Melanocyte of skin (primary cell): ENCODE results near the gene OOEP. TPM values are rescaled to one million over a fixed set of nuclear protein-coding genes. Genes with fewer than 3 reads are reported as not detected.

Experiments
- small RNA-seq, 2 donors: library from RNA; depleted of rRNA; stranded (forward); fragments of <200 nt; gene quantifications; one replicate each; pipeline ENCODE3, GENCODE V24; 2012
- total RNA-seq, 2 donors: library from RNA; depleted of rRNA; stranded (reverse); fragments of >200 nt; gene quantifications; 2 replicates each; pipeline ENCODE4 v1.2.3, GENCODE V29; 2012

Gene OOEP
- not detected for total RNA-seq

DNA sequence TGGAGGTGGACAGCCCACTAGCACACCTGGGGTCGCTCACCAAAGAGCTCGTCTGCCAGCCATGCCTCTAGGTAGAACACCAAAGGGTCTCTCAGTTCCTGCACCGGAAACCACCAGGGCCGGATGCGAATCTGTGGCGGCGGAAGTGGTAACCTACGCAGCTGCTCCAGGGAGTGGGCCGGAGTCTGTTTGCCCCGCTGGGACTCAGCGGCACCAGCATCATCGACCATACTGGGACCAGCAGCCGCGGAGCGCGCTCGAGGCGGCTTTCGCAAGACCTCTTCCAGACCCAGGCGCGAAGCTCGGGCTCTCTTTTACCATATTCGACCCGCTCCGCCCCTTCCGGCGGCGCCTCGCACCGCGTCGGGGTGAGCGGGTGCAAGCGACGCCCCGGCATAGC is at the start of gene OOEP:
OOEP (minus strand) TSS at position 335 of the 400 bp plus-strand sequence; CDS start at position 230, 105 bp downstream.

DNA sequence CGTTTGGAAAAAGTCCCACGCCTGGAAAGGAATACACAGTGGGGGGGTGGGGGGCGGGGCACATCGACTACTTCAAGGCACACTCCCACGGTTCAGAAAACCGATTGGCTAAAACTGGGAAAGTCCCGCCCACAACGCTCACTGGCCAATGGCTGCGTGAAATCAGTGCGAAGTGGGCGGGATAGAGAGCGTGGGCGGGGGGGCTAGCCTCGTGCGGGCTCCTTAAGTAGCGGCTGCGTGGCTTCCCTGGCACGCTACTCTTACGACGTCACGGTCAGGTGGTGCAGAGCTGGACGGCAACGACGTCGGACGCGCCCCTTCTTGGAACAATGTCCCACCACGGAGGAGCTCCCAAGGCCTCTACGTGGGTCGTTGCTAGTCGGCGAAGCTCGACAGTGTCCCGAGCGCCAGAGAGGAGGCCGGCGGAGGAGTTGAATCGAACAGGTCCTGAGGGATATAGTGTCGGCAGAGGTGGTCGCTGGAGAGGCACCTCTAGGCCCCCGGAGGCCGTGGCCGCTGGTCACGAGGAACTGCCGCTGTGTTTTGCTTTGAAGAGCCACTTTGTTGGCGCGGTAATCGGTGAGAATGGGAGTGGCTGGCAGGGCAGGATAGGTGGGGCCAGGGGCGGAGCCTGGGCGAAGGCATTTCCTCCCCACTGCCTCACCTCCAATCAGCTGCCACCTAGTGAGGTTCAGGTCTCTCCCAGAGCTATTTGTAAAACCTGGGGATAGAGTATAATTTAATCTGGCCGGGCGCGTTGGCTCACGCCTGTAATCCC is 25.1 kb upstream of the OOEP start, which contains the start of gene DDX43:
DDX43 (plus strand) TSS at position 252 of the 778 bp plus-strand sequence; CDS start at position 330, 78 bp downstream.

GRCh38 chr6:73362358-73362757 is 7.3 kb downstream of the OOEP start, which contains the start of gene KHDC3L:
Gene KHDC3L, plus strand, starts transcription at chr6:73362658. Its CDS starts 72 bp downstream, at chr6:73362730.

GRCh38 chr6:73353636-73354593 is 15.8 kb downstream of the OOEP start, which contains the start of gene DPPA5:
Gene DPPA5, minus strand, starts transcription at chr6:73354276. Its CDS starts 51 bp downstream, at chr6:73354225.

Small RNA genes within 50 kb of the gene (small RNA-seq; reads per million reads assigned to genes)
- gene RPL39P3 = 0.09 to 0.47 reads per million in 2 donors

Other genes with a start within 250 kb of the OOEP start
- gene KHDC1L, start 144.4 kb downstream of the OOEP start, total RNA-seq = not detected
- gene KHDC1, start 106.7 kb downstream of the OOEP start, total RNA-seq = under 1 TPM in 1 of 2 donors, not detected in 1; 0.67 TPM
- not detected for gene DPPA5, start 15.6 kb downstream of the OOEP start, total RNA-seq
- not detected for gene KHDC3L, start 7.2 kb downstream of the OOEP start, total RNA-seq
- gene DDX43, start 24.9 kb upstream of the OOEP start, total RNA-seq = 1 to 10 TPM in 1 of 2 donors, not detected in 1; 1.0 TPM
- gene CGAS, start 82.4 kb upstream of the OOEP start, total RNA-seq = 1 to 10 TPM; 5.2 to 10.0 TPM
- gene MTO1, start 91.8 kb upstream of the OOEP start, total RNA-seq = 10 to 100 TPM; 25.1 to 32.3 TPM
- gene EEF1A1, start 151.1 kb upstream of the OOEP start, total RNA-seq = 1,000 to 10,000 TPM; 5,147 to 8,762 TPM